ENCODE measurements around the gene AGT.
"Not testable (repeated sequence)": the region's sequence is repeated elsewhere in the genome, so short reads cannot be mapped to it uniquely, and the experiment has no call there.

The AGT gene

DNA sequence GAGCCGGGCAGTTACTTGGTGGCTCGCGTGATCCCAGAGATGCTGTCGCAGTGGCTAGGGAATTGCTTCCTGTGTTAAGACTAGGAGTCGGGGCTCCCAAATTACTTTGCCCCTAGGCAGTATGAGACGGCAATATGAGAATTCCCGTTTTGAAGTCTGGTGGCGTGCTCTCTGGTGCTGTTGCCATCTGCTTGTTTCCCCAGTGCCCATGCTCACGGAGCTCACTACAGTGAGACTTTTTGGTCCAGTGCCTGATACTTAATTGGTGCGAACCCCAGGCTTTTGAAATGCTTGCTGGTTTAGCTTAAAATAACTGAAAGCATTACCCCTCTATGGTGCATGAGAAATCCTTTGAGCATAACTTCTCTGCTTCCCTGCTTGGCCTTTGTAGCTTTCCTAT lies 22.3 kb downstream of the AGT start:
- DNase-seq (ENCODE audit: low read depth), result no peak

- DNase-seq (ENCODE audit: low read depth), result no peak
These were observed 23.8 kb downstream of the AGT start for GRCh38 chr1:230690101-230690500.

DNA sequence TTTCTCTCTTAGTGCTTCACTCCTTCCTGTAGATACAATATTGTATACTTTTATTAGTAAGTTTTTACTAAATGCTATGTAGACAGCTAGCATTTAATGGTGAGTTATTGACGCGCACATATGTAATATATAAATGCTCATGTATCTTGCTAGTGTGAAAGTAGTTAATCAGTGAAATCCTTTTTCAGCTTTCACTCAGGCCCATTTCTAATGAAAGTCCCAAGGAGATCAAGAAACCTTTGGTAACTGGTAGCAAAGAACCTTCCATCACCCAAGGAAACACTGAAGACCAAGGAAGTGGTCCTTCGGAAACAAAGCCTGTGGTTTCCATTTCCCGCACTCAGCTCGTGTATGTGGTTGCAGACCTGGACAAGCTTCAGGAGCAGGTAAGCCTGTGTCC lies 27.2 kb downstream of the AGT start:
- DNase-seq (ENCODE audit: low read depth), result no peak

DNA sequence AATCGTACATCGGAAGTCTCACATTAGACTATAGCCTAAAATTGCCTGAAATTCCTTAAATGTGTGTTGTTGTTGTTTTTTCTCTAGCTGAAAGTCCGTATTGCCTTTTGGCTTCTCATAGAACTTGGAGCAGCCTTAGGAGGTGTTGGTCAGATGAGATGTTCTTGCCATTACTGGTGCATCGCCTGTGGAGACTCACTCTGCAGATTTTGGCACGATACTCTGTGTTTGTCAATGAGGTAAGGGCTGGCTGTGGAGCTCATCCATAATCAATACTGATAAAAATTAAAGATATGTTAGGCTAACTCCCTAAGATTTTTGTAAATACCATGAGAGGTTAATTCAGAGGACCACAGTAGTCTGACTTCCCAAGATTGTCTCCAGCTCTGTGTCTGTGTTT lies 28.9 kb downstream of the AGT start:
- DNase-seq (ENCODE audit: low read depth), result no peak

DNA sequence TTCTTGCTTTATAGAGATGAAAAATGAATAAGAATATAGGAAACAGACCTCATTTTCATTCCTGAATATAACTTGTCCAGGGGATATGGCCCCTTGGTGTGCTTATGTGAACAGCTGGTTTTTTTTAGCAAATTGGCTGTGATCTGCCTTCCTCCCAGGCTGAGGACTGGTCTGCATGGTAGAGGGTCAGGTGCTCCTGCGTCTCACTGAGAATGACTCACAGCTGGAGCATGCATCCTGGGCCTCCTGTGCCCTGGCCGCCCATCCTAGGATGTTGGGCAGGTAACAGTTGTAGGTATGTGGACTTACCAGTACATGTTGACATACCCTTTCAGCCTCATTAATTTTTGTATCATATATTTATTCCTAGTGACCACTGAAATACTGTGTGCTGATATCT lies 29.8 kb downstream of the AGT start:
- no peak for DNase-seq (ENCODE audit: low read depth)

DNA sequence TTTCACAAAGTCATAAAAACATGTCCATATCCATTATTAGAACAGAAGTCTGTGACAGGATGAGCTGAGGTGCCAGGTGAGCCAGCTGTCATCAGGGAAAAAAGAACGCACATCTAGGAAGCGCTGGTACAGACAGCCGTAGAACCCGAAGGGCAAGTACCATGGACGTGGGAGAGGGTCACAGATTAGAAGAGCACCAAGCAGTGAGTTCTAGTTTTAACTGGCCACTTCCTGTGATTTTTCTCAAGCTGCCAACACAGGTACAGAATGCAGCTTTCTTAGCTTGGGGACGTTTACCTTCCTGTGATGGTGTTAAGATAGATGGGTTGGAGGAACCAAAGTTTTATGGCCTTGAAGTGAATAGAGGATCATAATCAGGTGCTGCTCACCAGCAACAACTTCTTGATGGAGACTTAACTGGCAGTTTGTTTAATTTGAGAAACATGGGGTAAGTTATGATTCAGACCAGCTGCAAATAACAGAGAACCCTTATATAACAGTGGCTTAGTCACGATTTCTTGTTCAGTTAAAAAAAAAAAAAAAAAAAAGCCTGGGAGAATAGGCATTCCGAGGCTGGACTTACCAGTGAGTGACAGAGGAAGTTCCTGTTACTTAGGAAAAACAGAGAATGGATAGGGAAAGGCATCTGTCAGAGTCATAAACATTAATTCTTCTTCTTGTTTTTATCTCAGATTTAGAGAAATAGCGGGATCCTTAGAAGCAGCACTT lies 30.9 kb downstream of the AGT start:
- no peak for DNase-seq (ENCODE audit: low read depth)

- no peak for DNase-seq (ENCODE audit: low read depth)
These were observed 31.6 kb downstream of the AGT start for GRCh38 chr1:230682274-230682673.

DNA sequence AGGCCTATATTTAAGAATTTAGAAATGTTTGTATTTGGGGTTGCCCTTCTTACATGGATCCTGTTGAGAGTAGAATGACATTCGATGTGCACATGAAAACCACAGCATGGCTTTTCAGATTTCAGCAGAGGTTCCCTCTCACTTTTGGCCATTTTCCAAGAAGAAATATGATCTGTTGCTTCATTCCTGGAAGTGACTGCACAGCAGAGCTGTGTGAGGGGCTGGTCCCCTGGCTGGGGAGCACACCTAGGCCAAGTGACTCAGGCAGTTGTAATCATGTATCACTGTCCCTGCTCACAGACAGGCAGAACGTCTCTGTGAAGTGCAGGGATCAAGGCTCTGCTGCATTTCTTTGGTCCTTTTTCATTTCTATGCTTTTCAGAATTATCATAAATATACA lies 32.3 kb downstream of the AGT start:
- peak; percentile 53 for DNase-seq (ENCODE audit: low read depth)

DNA sequence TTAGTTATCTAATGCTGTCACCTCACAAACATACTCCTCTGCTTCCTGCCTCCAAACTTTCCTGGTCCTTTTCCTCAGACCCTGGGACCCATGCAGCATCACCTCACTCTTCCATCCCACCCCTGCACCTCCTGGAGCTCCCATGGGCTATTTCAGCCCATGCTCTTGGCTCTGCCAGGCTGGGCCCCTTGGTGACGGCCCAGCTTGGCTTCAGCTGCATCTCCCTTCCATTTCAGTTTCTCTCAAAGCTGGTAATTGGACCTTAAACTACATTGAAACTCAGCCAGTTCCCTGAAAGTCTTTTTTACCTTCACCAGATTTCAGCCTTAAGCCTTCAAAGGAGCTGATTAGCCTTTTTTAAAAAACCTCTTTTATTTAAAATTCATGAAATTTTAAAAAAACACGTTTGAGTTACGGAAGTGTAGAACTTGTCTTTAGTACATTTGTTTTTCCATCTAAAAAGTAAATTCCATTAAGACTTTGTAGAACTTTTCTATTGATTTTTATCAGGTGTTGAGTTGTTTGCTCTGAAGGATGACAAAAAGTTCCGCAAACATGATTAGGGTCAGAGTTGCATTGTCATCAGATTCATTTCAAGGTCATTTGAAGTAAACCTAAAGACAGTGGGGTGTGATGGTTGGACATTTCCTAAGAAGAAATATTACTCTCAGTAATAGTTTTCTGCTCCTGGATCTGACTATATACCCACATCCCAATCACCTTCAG lies 33.5 kb downstream of the AGT start:
- DNase-seq (ENCODE audit: low read depth), result no peak

GRCh38 chr1:230679825-230680224 lies 34.1 kb downstream of the AGT start:
- no peak for DNase-seq (ENCODE audit: low read depth)

GRCh38 chr1:230679192-230679591 lies 34.7 kb downstream of the AGT start:
- DNase-seq (ENCODE audit: low read depth), result no peak

DNA sequence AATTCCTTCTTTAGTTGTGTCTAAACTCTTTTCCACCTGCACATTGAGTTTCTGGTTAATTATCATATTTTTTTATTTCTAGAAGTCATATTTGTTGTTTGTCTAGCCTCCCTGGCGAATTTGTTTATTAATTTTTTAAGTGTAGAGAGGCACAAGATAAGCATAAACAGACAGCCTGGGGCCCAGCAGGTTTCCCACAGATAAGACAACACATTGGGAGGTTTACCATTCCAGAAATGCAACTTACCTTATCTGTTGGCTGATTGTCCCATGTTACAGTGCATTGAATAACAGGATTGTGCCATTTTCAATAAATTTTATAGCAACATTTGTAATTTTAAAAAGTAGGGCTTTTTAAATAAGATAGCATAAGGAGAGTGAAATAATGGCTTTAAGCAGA lies 36.7 kb downstream of the AGT start:
- DNase-seq (ENCODE audit: low read depth), result no peak

GRCh38 chr1:230674581-230674980 lies 39.3 kb downstream of the AGT start:
- DNase-seq (ENCODE audit: low read depth), result no peak

DNA sequence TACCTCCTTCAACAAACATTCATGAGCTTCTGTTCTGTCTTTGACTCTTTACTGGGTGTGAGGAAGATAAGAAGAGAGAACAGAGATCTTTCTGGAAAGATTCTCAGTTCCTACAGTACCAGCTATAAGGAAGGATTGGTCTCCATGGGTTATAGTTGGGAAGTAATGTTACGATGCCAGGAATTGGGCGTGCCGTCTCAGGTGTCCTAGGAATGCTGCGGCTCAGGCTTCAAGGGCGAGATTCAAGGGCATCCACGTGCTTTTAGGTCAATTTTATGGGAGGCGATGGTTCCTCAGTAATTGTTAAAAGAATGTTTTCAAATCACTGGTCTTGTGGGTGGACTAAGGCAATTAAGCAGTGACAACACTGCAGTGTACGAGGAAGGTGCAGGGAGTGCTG lies 44.4 kb downstream of the AGT start:
- no peak for DNase-seq (ENCODE audit: low read depth)

GRCh38 chr1:230668227-230668626 lies 45.7 kb downstream of the AGT start:
- DNase-seq (ENCODE audit: low read depth), result no peak

DNA sequence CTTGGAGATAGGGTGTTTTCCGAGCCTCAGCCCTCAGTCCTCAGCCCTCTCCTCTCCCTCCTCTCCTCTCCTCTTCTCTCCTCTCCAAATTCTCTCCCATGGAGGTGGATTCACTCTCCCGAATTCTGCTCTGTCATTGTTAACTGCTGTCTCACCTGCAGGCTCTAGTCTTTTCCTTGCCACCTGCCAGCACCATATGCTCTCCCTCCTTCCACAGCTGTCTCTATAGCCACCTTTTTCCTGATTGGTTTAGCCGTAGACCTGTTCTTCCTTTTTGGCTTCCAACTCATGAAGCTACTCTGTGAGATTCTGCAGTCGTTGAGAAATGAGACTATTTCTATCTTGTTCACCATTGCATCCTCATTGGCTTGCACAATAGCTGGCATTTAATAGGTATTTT lies 51.9 kb downstream of the AGT start:
- no peak for DNase-seq (ENCODE audit: low read depth)

- DNase-seq (ENCODE audit: low read depth), result no peak
These were observed 55.2 kb downstream of the AGT start for GRCh38 chr1:230658691-230659090.

DNA sequence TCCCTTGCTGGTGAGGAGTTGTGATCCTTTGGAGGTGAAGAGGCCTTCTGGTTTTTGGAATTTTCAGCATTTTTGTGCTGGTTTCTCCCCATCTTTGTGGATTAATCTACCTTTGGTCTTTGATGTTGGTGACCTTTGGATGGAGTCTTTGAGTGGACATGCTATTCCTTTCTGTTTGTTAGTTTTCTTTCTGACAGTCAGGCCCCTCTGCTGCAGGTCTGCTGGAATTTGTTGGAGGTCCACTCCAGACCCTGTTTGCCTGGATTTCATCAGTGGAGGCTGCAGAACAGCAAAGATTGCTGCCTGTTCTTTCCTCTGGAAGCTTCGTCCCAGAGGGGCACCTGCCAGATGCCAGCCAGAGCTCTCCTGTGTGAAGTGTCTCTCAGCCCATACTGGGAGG lies 55.8 kb downstream of the AGT start:
- not testable (repeated sequence) for DNase-seq (ENCODE audit: low read depth)

DNA sequence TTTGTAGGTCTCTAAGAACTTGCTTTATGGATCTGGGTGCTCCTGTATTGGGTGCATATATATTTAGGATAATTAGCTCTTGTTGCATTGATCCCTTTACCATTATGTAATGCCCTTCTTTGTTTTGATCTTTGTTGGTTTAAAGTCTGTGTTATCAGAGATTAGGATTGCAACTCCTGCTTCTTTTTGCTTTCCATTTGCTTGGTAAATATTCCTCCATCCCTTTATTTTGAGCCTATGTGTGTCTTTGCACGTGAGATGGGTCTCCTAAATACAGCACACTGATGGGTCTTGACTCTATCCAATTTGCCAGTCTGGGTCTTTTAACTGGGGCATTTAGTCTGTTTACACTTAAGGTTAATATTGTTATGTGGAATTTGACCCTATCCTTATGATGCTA lies 57.2 kb downstream of the AGT start:
- not testable (repeated sequence) for DNase-seq (ENCODE audit: low read depth)
